ENCODE results near the gene TSPAN33.
A peak's percentile ranks its signal among the peaks of the same experiment; 100 is the strongest.
"Not testable (repeated sequence)": the region's sequence is repeated elsewhere in the genome, so short reads cannot be mapped to it uniquely, and the experiment has no call there.

Gene TSPAN33

GRCh38 chr7:129144095-129144833, at the start of gene TSPAN33:
TSS of gene TSPAN33 (plus strand) at chr7:129144707. CDS start at chr7:129144981, 274 bp downstream.
- peak; percentile 8 for DNase-seq

- DNase-seq: peak; percentile 36
Measured at GRCh38 chr7:129095258-129095657, 49.2 kb upstream of the TSPAN33 start.

- DNase-seq: no peak
Measured at GRCh38 chr7:129098409-129099084, 46.0 kb upstream of the TSPAN33 start.

- no peak for DNase-seq
Measured at GRCh38 chr7:129100827-129101166, 43.7 kb upstream of the TSPAN33 start.

- DNase-seq: no peak
Measured at GRCh38 chr7:129101746-129102145, 42.8 kb upstream of the TSPAN33 start.

GRCh38 chr7:129103561-129104324, 40.8 kb upstream of the TSPAN33 start:
- DNase-seq: no peak

- DNase-seq: no peak
Measured at GRCh38 chr7:129108581-129108980, 35.9 kb upstream of the TSPAN33 start.

- DNase-seq: no peak
Measured at GRCh38 chr7:129110258-129110981, 34.1 kb upstream of the TSPAN33 start.

- no peak for DNase-seq
Measured at GRCh38 chr7:129110982-129111376, 33.5 kb upstream of the TSPAN33 start.

- no peak for DNase-seq
Measured at GRCh38 chr7:129115676-129116075, 28.8 kb upstream of the TSPAN33 start.

GRCh38 chr7:129118182-129118581, 26.3 kb upstream of the TSPAN33 start:
- no peak for DNase-seq

- DNase-seq: no peak
Measured at GRCh38 chr7:129118976-129119375, 25.5 kb upstream of the TSPAN33 start.

- DNase-seq: not testable (repeated sequence)
Measured at GRCh38 chr7:129121501-129122077, 22.9 kb upstream of the TSPAN33 start.

GRCh38 chr7:129122078-129122750, 22.3 kb upstream of the TSPAN33 start:
- DNase-seq: no peak

GRCh38 chr7:129122751-129123509, 21.6 kb upstream of the TSPAN33 start:
- peak; percentile 70 for DNase-seq

GRCh38 chr7:129123510-129123857, 21.0 kb upstream of the TSPAN33 start:
- no peak for DNase-seq

- DNase-seq: no peak
Measured at GRCh38 chr7:129126314-129126713, 18.2 kb upstream of the TSPAN33 start.

GRCh38 chr7:129127154-129127553, 17.4 kb upstream of the TSPAN33 start:
- no peak for DNase-seq

GRCh38 chr7:129127601-129128000, 16.9 kb upstream of the TSPAN33 start:
- no peak for DNase-seq

- DNase-seq: peak; percentile 36
Measured at GRCh38 chr7:129134356-129134987, 10.0 kb upstream of the TSPAN33 start.

Data from MV-4-11 (cell line).